H1 (cell line): ENCODE results near the gene B3GALT5. TPM values are rescaled to one million over a fixed set of nuclear protein-coding genes. Genes with fewer than 3 reads are reported as not detected.

Experiments used
- CTCF ChIA-PET: fragments of 300-600 bp; sonication (Branson Sonifier 250); formaldehyde crosslinking; loops from one replicate; lab custom pipeline; 2021; ENCODE audit not compliant: partially characterized antibody; lab: Charles Lee
- POLR2A ChIA-PET: fragments of 300-600 bp; sonication (Branson Sonifier 250); formaldehyde crosslinking; loops from one replicate; lab custom pipeline; 2021; ENCODE audit warnings: inconsistent platforms; ENCODE audit not compliant: partially characterized antibody; lab: Charles Lee
- DNase-seq, 2 experiments: peaks; one replicate each; pipeline versions ENCODE4 v3.0.0 to v3.0.0-alpha.2; 2010 to 2022; ENCODE audit warnings: low spot score in 2 of 2, low read depth in 1 of 2, mixed read lengths in 1 of 2
- FAIRE-seq: peaks from 2 replicates; lab custom pipeline; 2011; peaks lifted over from hg19 to GRCh38; lab: Jason Lieb, UNC
- H2AFZ ChIP-seq: 2 replicates; pipeline ENCODE4 v1.8.1; 2012; ENCODE audit warnings: low read length, inconsistent platforms
- H2AK5ac ChIP-seq: 2 replicates; pipeline ENCODE4 v1.6.1; 2013; ENCODE audit warnings: low read depth, low read length
- H2BK120ac ChIP-seq: replicated peaks from 2 replicates; pipeline ENCODE3; 2013; ENCODE audit warnings: low read depth, low read length, inconsistent platforms
- H2BK12ac ChIP-seq: 2 replicates; pipeline ENCODE4 v1.6.1; 2013; ENCODE audit warnings: low read depth, low read length
- H2BK15ac ChIP-seq: 2 replicates; pipeline ENCODE4 v1.6.1; 2013; ENCODE audit warnings: low read length
- H2BK20ac ChIP-seq: 2 replicates; pipeline ENCODE4 v1.6.1; 2013; ENCODE audit warnings: low read length
- H2BK5ac ChIP-seq: 2 replicates; pipeline ENCODE4 v1.6.1; 2013; ENCODE audit warnings: low read depth, low read length
- H3K14ac ChIP-seq: 2 replicates; pipeline ENCODE4 v1.6.1; 2013; ENCODE audit warnings: inconsistent platforms; ENCODE audit not compliant: insufficient read length
- H3K18ac ChIP-seq: 2 replicates; pipeline ENCODE4 v1.6.1; 2013; ENCODE audit warnings: low read length; ENCODE audit errors: extremely low read depth
- H3K23ac ChIP-seq: 2 replicates; pipeline ENCODE4 v1.6.1; 2013; ENCODE audit warnings: inconsistent platforms; ENCODE audit not compliant: insufficient read length
- H3K23me2 ChIP-seq: 2 replicates; pipeline ENCODE4 v1.6.1; 2013; ENCODE audit warnings: low read depth, low read length
- H3K27ac ChIP-seq: 2 replicates; pipeline ENCODE4 v1.6.1; 2011; ENCODE audit warnings: low read depth, low read length, inconsistent platforms
- H3K27me3 ChIP-seq, 4 experiments: replicated peaks in 1 of 4; 1 replicate in 1 of 4; 2 replicates in 3 of 4; pipeline versions ENCODE4 v1.6.1 to v1.8.1; 2011 to 2013; ENCODE audit warnings: low read length in 3 of 4, mild to moderate bottlenecking in 3 of 4, inconsistent platforms in 2 of 4, mixed read lengths in 2 of 4, moderate library complexity in 1 of 4; ENCODE audit not compliant: control insufficient read depth in 3 of 4, insufficient read depth in 3 of 4; ENCODE audit errors: extremely low read depth in 1 of 4
- H3K36me3 ChIP-seq, 4 experiments: 2 replicates each; pipeline versions ENCODE4 v1.6.1 to v1.8.1; 2011 to 2013; ENCODE audit warnings: mild to moderate bottlenecking in 4 of 4, low read length in 3 of 4, moderate library complexity in 2 of 4, control low read depth in 1 of 4, inconsistent platforms in 1 of 4; ENCODE audit not compliant: insufficient read depth in 4 of 4, control insufficient read depth in 2 of 4
- H3K4ac ChIP-seq: replicated peaks from 2 replicates; pipeline ENCODE3; 2013; ENCODE audit warnings: low read length, low read depth, mixed read lengths, inconsistent platforms; ENCODE audit not compliant: insufficient read length
- H3K4me1 ChIP-seq, 4 experiments: replicated peaks in 1 of 4; 1 replicate in 1 of 4; 2 replicates in 3 of 4; pipeline versions ENCODE4 v1.6.1 to v1.8.1; 2011 to 2013; ENCODE audit warnings: low read length in 3 of 4, inconsistent platforms in 2 of 4, mixed read lengths in 1 of 4; ENCODE audit not compliant: insufficient read depth in 4 of 4, control insufficient read depth in 3 of 4
- H3K4me2 ChIP-seq, 2 experiments: 2 replicates each; pipeline versions ENCODE4 v1.6.1 to v1.8.1; 2011 to 2013; ENCODE audit warnings: low read depth in 2 of 2, low read length in 2 of 2, control low read depth in 1 of 2, inconsistent platforms in 1 of 2, mild to moderate bottlenecking in 1 of 2; ENCODE audit not compliant: insufficient read depth in 1 of 2
- H3K4me3 ChIP-seq, 4 experiments: fragments of 200-600, 300-600 bp in 1 of 4; sonication (generic), shearing (Covaris generic), sonication (Bioruptor Twin) in 1 of 4; 2 replicates each; pipeline versions ENCODE4 v1.5.1 to v1.8.1; 2011 to 2016; ENCODE audit warnings: low read length in 4 of 4, low read depth in 3 of 4, control low read depth in 2 of 4, inconsistent platforms in 2 of 4, mild to moderate bottlenecking in 2 of 4, mixed read lengths in 1 of 4, moderate library complexity in 1 of 4; ENCODE audit not compliant: insufficient read depth in 2 of 4; ENCODE audit errors: extremely low read depth in 1 of 4
- H3K56ac ChIP-seq: replicated peaks from 2 replicates; pipeline ENCODE3; 2013; ENCODE audit warnings: low read depth, mild to moderate bottlenecking, mixed read lengths, low read length, inconsistent platforms; ENCODE audit not compliant: insufficient read length
- H3K79me1 ChIP-seq: 2 replicates; pipeline ENCODE4 v1.6.1; 2013; ENCODE audit warnings: low read depth, low read length, control low read depth
- H3K79me2 ChIP-seq, 2 experiments: 2 replicates each; pipeline versions ENCODE4 v1.6.1 to v1.8.1; 2012 to 2013; ENCODE audit warnings: low read length in 2 of 2, mild to moderate bottlenecking in 2 of 2, inconsistent platforms in 1 of 2; ENCODE audit not compliant: insufficient read depth in 2 of 2, control insufficient read depth in 1 of 2
- H3K9ac ChIP-seq, 4 experiments: replicated peaks in 1 of 4; 1 replicate in 1 of 4; 2 replicates in 3 of 4; pipeline versions ENCODE4 v1.6.1 to v1.8.1; 2011 to 2013; ENCODE audit warnings: low read depth in 3 of 4, low read length in 3 of 4, control low read depth in 2 of 4, mild to moderate bottlenecking in 2 of 4, moderate library complexity in 2 of 4, inconsistent platforms in 1 of 4; ENCODE audit errors: extremely low read depth in 1 of 4
- H3K9me3 ChIP-seq, 2 experiments: 2 replicates each; pipeline versions ENCODE4 v1.6.1 to v1.8.1; 2012 to 2013; ENCODE audit warnings: mild to moderate bottlenecking in 2 of 2, moderate library complexity in 2 of 2, control low read depth in 1 of 2, inconsistent platforms in 1 of 2, low read depth in 1 of 2, low read length in 1 of 2, mixed read lengths in 1 of 2; ENCODE audit not compliant: insufficient read depth in 2 of 2
- H4K20me1 ChIP-seq, 2 experiments: replicated peaks in 1 of 2; 2 replicates each; pipeline versions ENCODE3 to v1.8.1; 2011 to 2013; ENCODE audit warnings: inconsistent platforms in 2 of 2, low read length in 2 of 2, mild to moderate bottlenecking in 1 of 2; ENCODE audit not compliant: insufficient read depth in 2 of 2, control insufficient read depth in 1 of 2
- H4K5ac ChIP-seq: 2 replicates; pipeline ENCODE4 v1.6.1; 2013; ENCODE audit warnings: low read length, low read depth, mixed read lengths, inconsistent platforms; ENCODE audit not compliant: insufficient read length
- H4K8ac ChIP-seq: 2 replicates; pipeline ENCODE4 v1.8.0; 2013; ENCODE audit warnings: mild to moderate bottlenecking, moderate library complexity, low read length, inconsistent platforms; ENCODE audit not compliant: insufficient read depth; ENCODE audit errors: extremely low read depth
- H4K91ac ChIP-seq: replicated peaks from 2 replicates; pipeline ENCODE3; 2013; ENCODE audit warnings: low read length, mixed read lengths, inconsistent platforms; ENCODE audit not compliant: insufficient read length
- BRCA1 ChIP-seq: IDR thresholded peaks from 2 replicates; pipeline ENCODE4 v1.6.1; 2012; ENCODE audit warnings: low read depth, low read length, improper control_type of control experiment
- CBX5 ChIP-seq: fragments of 300-800, 300-1000 bp; sonication (generic); IDR thresholded peaks from 2 replicates; pipeline ENCODE4 v1.7.1; 2016; ENCODE audit warnings: antibody characterized with exemption, low read length, low read depth
- HDAC6 ChIP-seq: IDR thresholded peaks from one replicate; pipeline ENCODE4 v1.7.1; 2012; ENCODE audit warnings: low read depth, mild to moderate bottlenecking, inconsistent platforms, low read length, moderate library complexity
- MAFK ChIP-seq: IDR thresholded peaks from 2 replicates; pipeline ENCODE4 v1.6.1; 2012; ENCODE audit warnings: low read depth, mild to moderate bottlenecking, improper control_type of control experiment, low read length
- NANOG ChIP-seq: IDR thresholded peaks from 2 replicates; pipeline ENCODE4 v1.6.1; 2011; ENCODE audit warnings: low read length, low read depth, mild to moderate bottlenecking, inconsistent platforms; ENCODE audit not compliant: insufficient read depth, poor library complexity, severe bottlenecking
- RFX5 ChIP-seq: IDR thresholded peaks from 2 replicates; pipeline ENCODE4 v1.6.1; 2011; ENCODE audit warnings: low read depth, low read length, improper control_type of control experiment, borderline replicate concordance
- TBP ChIP-seq: IDR thresholded peaks from 2 replicates; pipeline ENCODE4 v1.6.1; 2011; ENCODE audit warnings: low read depth, low read length, improper control_type of control experiment
- WGBS, 2 experiments: shearing (Covaris generic) in 1 of 2; methylation state at CpG; one replicate each; pipeline versions ENCODE4 v1.1.6 to v1.1.7; 2013 to 2015; ENCODE audit warnings: low lambda C conversion rate in 2 of 2, mixed read lengths in 2 of 2, inconsistent platforms in 1 of 2, low coverage in 1 of 2, missing lambda C conversion rate in 1 of 2; ENCODE audit not compliant: insufficient replicate concordance in 2 of 2, insufficient coverage in 1 of 2, insufficient read length in 1 of 2; ENCODE audit errors: extremely low coverage in 1 of 2, missing lambda C conversion rate in 1 of 2; 5-methylcytosine and 5-hydroxymethylcytosine counted together
- polyA plus RNA-seq, 7 experiments: library from polyadenylated mRNA; depleted of rRNA in 3 of 7; stranded (reverse) in 5 of 7; unstranded in 2 of 7; fragments of >200 nt in 5 of 7; fragments of 200-250 nt in 2 of 7; gene quantifications; 1 replicate in 5 of 7; 2 replicates in 1 of 7; 4 replicates in 1 of 7; pipeline versions ENCODE4 v1.2.1 to v1.2.3, GENCODE V29; 2011 to 2013; ENCODE audit warnings: missing spikeins in 2 of 7, mixed read lengths in 2 of 7
- total RNA-seq: library from RNA; stranded (reverse); fragmentation: NEBNext Ultra II Directional; extraction: Animal tissue kit (Norgen Biotek cat#: 25700); gene quantifications from 2 replicates; pipeline ENCODE4 v1.2.1, GENCODE V29; 2021

B3GALT5 gene
- total and polyA plus RNA-seq, 2 of the 8 experiments (the other 6 are each of a cell fraction or from before 2014, with no cell fraction given), result 11.9 to 25.1 TPM

- Histone ChIP-seq H2BK15ac (no peak overlapping the region), H3K79me1 (peaks cover 8% of the 10 kb centered on the region), H4K20me1 (peaks cover 0 to 5% of the 10 kb centered on the region in 2 experiments), H3K27ac (no peak overlapping the region), H3K23me2 (no peaks in the 10 kb centered on the region; the same call in 1 of the 2 replicates), H3K23ac (no peak overlapping the region), H2AK5ac (no peak overlapping the region), H3K4me1 (peaks cover 0 to 20% (median 6%) of the 10 kb centered on the region in 4 experiments; a peak in 4 of 7 replicates), H2BK20ac (no peak overlapping the region), H3K4me2 (no peak overlapping the region), H3K9ac (no peak overlapping the region), H2BK120ac (no peak overlapping the region), H2AFZ (no peak overlapping the region), H3K18ac (no peak overlapping the region), H2BK5ac (no peak overlapping the region), H3K79me2 (peaks cover 0 to 100% of the 10 kb centered on the region in 2 experiments; a peak in 3 of 4 replicates), H3K4me3 (no peak overlapping the region), H3K4ac (no peak overlapping the region), H3K27me3 (no peaks in the 10 kb centered on the region), H3K9me3 (no peaks in the 10 kb centered on the region), H4K91ac (no peak overlapping the region), H4K8ac (no peak overlapping the region), H3K36me3 (peaks cover 0 to 21% (median 3%) of the 10 kb centered on the region in 4 experiments; a peak in 2 of 8 replicates), H4K5ac (no peak overlapping the region), H3K14ac (no peak overlapping the region), H3K56ac (no peak overlapping the region), H2BK12ac (no peak overlapping the region)
- no peak for DNase-seq
- ChIA-PET CTCF (no interaction called here), POLR2A (interaction anchor here (20.1 kb wide), 1 partner anchor 11 kb away, joined by 222 read pairs; the partner anchor contains the start of gene B3GALT5)
- WGBS, 2 experiments, result 89% methylated on average over 8 of the region's 8 CpGs; no CpG with 5 or more reads in 1 of the 2 experiments
- FAIRE-seq, result no peak
- no peak for TF ChIP-seq CBX5
- TF ChIP-seq MAFK, result no peak
- no peak for TF ChIP-seq HDAC6
- no peak for TF ChIP-seq BRCA1
- TF ChIP-seq TBP, result no peak
- no peak for TF ChIP-seq NANOG
- TF ChIP-seq RFX5, result no peak
Observed at GRCh38 chr21:39628385-39628784, 15.6 kb downstream of the B3GALT5 start.
